Naive thymus-derived CD4-positive, alpha-beta T cell (primary cell): Measurements from ENCODE around the gene AVPI1. TPM values are rescaled to one million over a fixed set of nuclear protein-coding genes. Genes with fewer than 3 reads are reported as not detected.
"Not testable (repeated sequence)": the region's sequence is repeated elsewhere in the genome, so short reads cannot be mapped to it uniquely, and the experiment has no call there.

Experiments
- ATAC-seq: fragments of 150-1000 bp; cut with Tn5 transposase; 2 replicates; pipeline ENCODE4 v1.10.0; 2021; ENCODE audit warnings: mild to moderate bottlenecking, moderate library complexity
- CTCF ChIA-PET: fragments of 350-600 bp; sonication (Branson Sonifier 250); formaldehyde crosslinking; loops from one replicate; lab custom pipeline; 2021; ENCODE audit warnings: antibody characterized with exemption; lab: Charles Lee
- POLR2A ChIA-PET: fragments of 350-600 bp; sonication (Branson Sonifier 250); formaldehyde crosslinking; loops from one replicate; lab custom pipeline; 2021; ENCODE audit warnings: antibody characterized with exemption, inconsistent platforms; lab: Charles Lee
- DNase-seq, 9 donors: peaks; one replicate each; pipeline versions ENCODE4 v3.0.0 to v3.0.0-alpha.2; 2020 to 2022; ENCODE audit warnings: mixed read lengths in 1 of 9
- H3K27ac ChIP-seq: one replicate; pipeline ENCODE4 v1.7.0; 2013; ENCODE audit warnings: mild to moderate bottlenecking, low read depth, low read length, moderate library complexity
- H3K27me3 ChIP-seq, 2 donors: one replicate each; pipeline ENCODE4 v1.7.0; 2013; ENCODE audit warnings: low read length in 2 of 2, mild to moderate bottlenecking in 2 of 2, moderate library complexity in 2 of 2; ENCODE audit not compliant: control insufficient read depth in 2 of 2, insufficient read depth in 2 of 2
- H3K36me3 ChIP-seq, 3 experiments: 1 replicate in 2 of 3; 2 replicates in 1 of 3; pipeline ENCODE4 v1.7.0; 2013; ENCODE audit warnings: low read length in 3 of 3, mild to moderate bottlenecking in 3 of 3, moderate library complexity in 1 of 3; ENCODE audit not compliant: insufficient read depth in 3 of 3, control insufficient read depth in 2 of 3
- H3K4me1 ChIP-seq, 2 donors: one replicate each; pipeline ENCODE4 v1.7.0; 2013; ENCODE audit warnings: low read length in 2 of 2, mild to moderate bottlenecking in 2 of 2, moderate library complexity in 1 of 2; ENCODE audit not compliant: control insufficient read depth in 2 of 2, insufficient read depth in 2 of 2
- H3K4me3 ChIP-seq: 2 replicates; pipeline ENCODE4 v1.7.0; 2013; ENCODE audit warnings: mild to moderate bottlenecking, low read length
- H3K9me3 ChIP-seq, 3 experiments: 1 replicate in 2 of 3; 2 replicates in 1 of 3; pipeline ENCODE4 v1.7.0; 2013; ENCODE audit warnings: low read length in 3 of 3; ENCODE audit not compliant: control insufficient read depth in 2 of 3
- H3K27ac Mint-ChIP-seq, 9 donors: one replicate each; pipeline ENCODE4 v1.8.0; 2020 to 2022; ENCODE audit warnings: mixed read lengths in 9 of 9, mild to moderate bottlenecking in 8 of 9, moderate library complexity in 5 of 9, inconsistent platforms in 2 of 9
- H3K27me3 Mint-ChIP-seq, 5 donors: one replicate each; pipeline ENCODE4 v1.8.0; 2021 to 2022; ENCODE audit warnings: mixed read lengths in 5 of 5, mild to moderate bottlenecking in 1 of 5
- H3K36me3 Mint-ChIP-seq, 5 donors: one replicate each; pipeline ENCODE4 v1.8.0; 2020 to 2022; ENCODE audit warnings: mixed read lengths in 5 of 5, mild to moderate bottlenecking in 3 of 5, inconsistent platforms in 1 of 5
- H3K4me1 Mint-ChIP-seq, 7 donors: one replicate each; pipeline ENCODE4 v1.8.0; 2020 to 2022; ENCODE audit warnings: mixed read lengths in 7 of 7, mild to moderate bottlenecking in 3 of 7, inconsistent platforms in 1 of 7
- H3K4me3 Mint-ChIP-seq, 10 donors: one replicate each; pipeline ENCODE4 v1.8.0; 2020 to 2022; ENCODE audit warnings: mild to moderate bottlenecking in 10 of 10, mixed read lengths in 10 of 10, moderate library complexity in 6 of 10, inconsistent platforms in 2 of 10
- H3K9me3 Mint-ChIP-seq, 11 donors: one replicate each; pipeline ENCODE4 v1.8.0; 2020 to 2022; ENCODE audit warnings: mixed read lengths in 11 of 11, mild to moderate bottlenecking in 4 of 11, inconsistent platforms in 1 of 11, moderate library complexity in 1 of 11
- intact Hi-C, 2 donors: fragments of 100-400 bp; cut with micrococcal nuclease; formaldehyde crosslinking; loops; one replicate each; pipeline ENCODE4 v1.15.1; 2023
- polyA plus RNA-seq, 2 donors: library from polyadenylated mRNA; unstranded; fragments of 300-500 nt; fragmentation: Illumina TruSeq; gene quantifications; one replicate each; pipeline ENCODE4 v1.2.3, GENCODE V29; 2021
- total RNA-seq, 6 experiments: library from RNA in 5 of 6; stranded (reverse) in 5 of 6; gene quantifications; 1 replicate in 5 of 6; 2 replicates in 1 of 6; pipeline ENCODE4 v1.2.3 and lab custom pipeline; 2021 to 2026

The AVPI1 gene
- total and polyA plus RNA-seq, 7 experiments from 2014 or later, result 0.65 to 10.6 (median 2.2) TPM

DNA sequence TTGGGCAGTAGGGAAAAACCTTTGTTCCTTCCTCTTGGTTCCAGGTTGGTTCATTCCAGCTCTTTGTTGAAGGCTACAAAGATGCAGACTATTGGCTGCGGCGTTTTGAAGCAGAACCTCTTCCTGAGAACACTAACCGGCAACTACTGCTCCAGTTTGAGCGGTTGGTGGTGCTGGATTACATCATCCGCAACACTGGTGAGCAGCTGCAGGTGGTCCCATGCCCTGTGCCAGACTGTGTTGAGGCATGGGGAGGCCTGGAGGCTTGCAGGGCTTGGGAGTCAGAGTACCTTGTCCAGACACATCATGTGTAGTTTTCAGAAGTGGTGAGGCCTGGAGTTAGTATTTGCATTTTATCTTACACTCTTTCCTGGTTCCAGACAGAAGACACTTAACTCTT lies 30.3 kb downstream of the AVPI1 start:
- no peaks in the 10 kb centered on the region for H3K9me3 ChIP-seq
- CTCF ChIA-PET, result no interaction called here
- no peaks in the 10 kb centered on the region for H3K9me3 Mint-ChIP-seq
- POLR2A ChIA-PET, result no interaction called here
- no peak overlapping the region for H3K4me3 Mint-ChIP-seq
- peaks cover 0 to 7% (median 0%) of the 10 kb centered on the region in 7 donors for H3K4me1 Mint-ChIP-seq
- peaks cover 7 to 32% (median 19%) of the 10 kb centered on the region in 5 donors for H3K36me3 Mint-ChIP-seq
- no peak for DNase-seq
- intact Hi-C loops, result no loop called here
- no peak overlapping the region for H3K27ac ChIP-seq
- no peak for ATAC-seq
- H3K4me3 ChIP-seq, result no peak overlapping the region
- H3K27ac Mint-ChIP-seq, result peak overlapping the region in 1 of 9 donors; percentile 32
- H3K4me1 ChIP-seq, result no peaks in the 10 kb centered on the region
- peaks cover 0 to 54% (median 6%) of the 10 kb centered on the region in 3 experiments for H3K36me3 ChIP-seq
- no peaks in the 10 kb centered on the region for H3K27me3 ChIP-seq
- no peaks in the 10 kb centered on the region for H3K27me3 Mint-ChIP-seq

DNA sequence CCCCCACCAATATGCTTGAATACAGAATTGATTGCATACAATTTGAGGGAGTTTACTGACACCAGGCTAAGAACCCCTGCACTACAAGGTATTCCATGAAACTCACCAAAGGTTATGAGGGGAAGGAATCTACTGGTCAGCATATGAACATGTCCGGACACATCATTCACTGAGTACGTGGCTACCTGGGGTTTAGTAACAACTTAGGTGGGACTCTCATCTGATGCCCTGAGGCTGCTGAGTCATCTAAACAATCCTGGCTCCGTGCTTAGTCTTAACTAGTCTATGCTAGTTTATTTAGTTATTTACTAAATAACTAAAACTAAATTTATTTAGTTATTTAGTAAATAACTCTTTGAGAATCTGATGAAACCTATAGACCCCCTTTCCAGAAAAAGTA lies 35.3 kb downstream of the AVPI1 start:
- POLR2A ChIA-PET, result no interaction called here
- no peak for ATAC-seq
- Histone ChIP-seq H3K27ac (no peak overlapping the region), H3K4me1 (peaks cover 10 to 12% of the 10 kb centered on the region in 2 donors), H3K27me3 (no peaks in the 10 kb centered on the region), H3K36me3 (peaks cover 0 to 50% (median 6%) of the 10 kb centered on the region in 3 experiments), H3K4me3 (no peak overlapping the region), H3K9me3 (no peaks in the 10 kb centered on the region)
- intact Hi-C loops, result no loop called here
- CTCF ChIA-PET, result no interaction called here
- no peak overlapping the region for H3K27ac Mint-ChIP-seq
- H3K27me3 Mint-ChIP-seq, result no peaks in the 10 kb centered on the region
- peaks cover 8 to 27% (median 18%) of the 10 kb centered on the region in 7 donors for H3K4me1 Mint-ChIP-seq
- no peak for DNase-seq
- H3K4me3 Mint-ChIP-seq, result no peak overlapping the region
- H3K36me3 Mint-ChIP-seq, result peaks cover 4 to 28% (median 14%) of the 10 kb centered on the region in 5 donors
- H3K9me3 Mint-ChIP-seq, result no peaks in the 10 kb centered on the region

DNA sequence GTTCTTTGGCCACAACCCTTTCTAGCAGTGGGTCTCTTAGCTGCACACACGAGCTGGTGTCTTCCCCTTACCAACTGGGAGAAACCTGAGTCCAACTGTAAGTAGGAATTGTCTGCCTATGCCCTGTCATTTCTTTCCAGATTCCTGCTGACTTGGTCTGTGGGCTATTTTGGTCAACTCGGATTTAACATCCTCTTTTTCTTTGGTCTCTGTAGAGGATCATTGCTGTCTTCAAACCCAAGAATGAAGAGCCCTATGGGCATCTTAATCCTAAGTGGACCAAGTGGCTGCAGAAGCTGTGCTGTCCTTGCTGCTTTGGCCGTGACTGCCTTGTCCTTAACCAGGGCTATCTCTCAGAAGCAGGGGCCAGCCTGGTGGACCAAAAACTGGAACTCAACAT lies 36.3 kb downstream of the AVPI1 start:
- Mint-ChIP-seq H3K27me3 (no peaks in the 10 kb centered on the region), H3K9me3 (no peaks in the 10 kb centered on the region), H3K4me3 (no peak overlapping the region), H3K4me1 (peaks cover 8 to 27% (median 19%) of the 10 kb centered on the region in 7 donors), H3K27ac (no peak overlapping the region), H3K36me3 (peaks cover 0 to 22% (median 14%) of the 10 kb centered on the region in 5 donors)
- intact Hi-C loops, result no loop called here
- Histone ChIP-seq H3K27ac (no peak overlapping the region), H3K27me3 (no peaks in the 10 kb centered on the region), H3K4me1 (peaks cover 10 to 12% of the 10 kb centered on the region in 2 donors), H3K9me3 (no peaks in the 10 kb centered on the region), H3K4me3 (no peak overlapping the region), H3K36me3 (peaks cover 0 to 39% (median 6%) of the 10 kb centered on the region in 3 experiments)
- ChIA-PET POLR2A (no interaction called here), CTCF (no interaction called here)
- ATAC-seq (no peak), DNase-seq (no peak)

GRCh38 chr10:97649405-97649750 lies 37.7 kb downstream of the AVPI1 start:
- H3K4me3 ChIP-seq, H3K9me3 Mint-ChIP-seq, H3K27me3 Mint-ChIP-seq, DNase-seq, H3K9me3 ChIP-seq, H3K27ac ChIP-seq, ATAC-seq, H3K27me3 ChIP-seq, POLR2A ChIA-PET: not testable (repeated sequence)
- intact Hi-C loops, result loop anchor here (1.0 kb wide), 1 partner anchor 9 kb away; the partner anchor contains the start of gene PI4K2A (in 2 of the 2)
- Histone ChIP-seq H3K4me1 (peaks cover 10 to 12% of the 10 kb centered on the region in 2 donors), H3K36me3 (peaks cover 0 to 37% (median 10%) of the 10 kb centered on the region in 3 experiments)
- Mint-ChIP-seq H3K4me1 (peaks cover 8 to 27% (median 21%) of the 10 kb centered on the region in 7 donors), H3K36me3 (peaks cover 0 to 32% (median 16%) of the 10 kb centered on the region in 5 donors), H3K4me3 (peak overlapping the region in 2 of 10 donors; percentile 1 to 19), H3K27ac (peak overlapping the region in 4 of 9 donors; percentile 38 to 58 (median 48))
- CTCF ChIA-PET, result interaction anchor here (0.9 kb wide), 1 partner anchor 8 kb away, joined by 3 read pairs; no protein-coding TSS in a partner anchor

DNA sequence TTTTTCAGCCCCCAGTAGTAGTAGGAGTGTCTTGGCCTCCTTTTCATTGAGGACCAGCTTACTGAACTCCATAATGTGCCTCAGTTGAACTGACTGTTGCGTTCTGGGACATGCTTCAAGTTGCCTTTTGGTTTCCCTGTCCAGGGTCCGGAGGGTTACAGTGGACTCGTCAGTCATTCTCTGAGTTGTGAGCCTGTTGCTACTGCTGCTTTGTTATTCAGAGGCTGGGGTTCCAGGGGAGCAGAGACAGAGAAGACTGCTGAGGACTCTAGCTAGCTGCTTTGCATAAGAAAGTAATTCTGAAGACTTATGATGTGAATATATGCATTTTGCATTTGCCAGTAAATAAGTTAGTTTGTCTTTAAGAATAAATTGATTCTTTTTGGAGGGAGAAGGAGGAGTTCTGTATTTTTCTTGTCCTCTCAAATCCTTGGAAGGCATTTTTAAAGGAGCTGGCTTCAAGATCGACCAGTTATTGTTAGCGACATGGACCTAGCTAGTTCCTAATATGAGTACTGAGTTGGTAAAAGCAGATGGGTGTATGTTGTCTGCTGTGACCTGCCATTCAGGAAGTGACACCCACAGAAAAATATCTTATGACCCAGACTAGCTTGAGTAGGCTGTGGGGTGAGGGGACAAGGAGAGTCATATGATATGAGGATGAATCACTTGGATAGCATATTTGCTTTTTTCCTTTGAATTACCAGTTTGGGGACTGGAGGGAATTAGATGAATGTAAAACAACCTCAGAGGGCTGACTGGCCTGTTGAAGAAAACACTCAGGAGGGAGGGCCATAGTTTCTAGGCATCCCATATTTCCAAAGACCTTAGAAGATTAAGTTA lies 38.3 kb downstream of the AVPI1 start:
- no peak overlapping the region for H3K4me3 ChIP-seq
- Mint-ChIP-seq H3K9me3 (no peaks in the 10 kb centered on the region), H3K4me1 (peaks cover 8 to 27% (median 21%) of the 10 kb centered on the region in 7 donors), H3K36me3 (peaks cover 0 to 30% (median 16%) of the 10 kb centered on the region in 5 donors), H3K27me3 (no peaks in the 10 kb centered on the region), H3K4me3 (peak overlapping the region in 4 of 10 donors; percentile 1 to 48 (median 12)), H3K27ac (peak overlapping the region in 6 of 9 donors; percentile 38 to 58 (median 50))
- intact Hi-C loops, result loop anchor here (1.0 kb wide), 1 partner anchor 8 kb away; the partner anchor contains the start of gene PI4K2A (in 2 of the 2)
- ChIA-PET POLR2A (no interaction called here), CTCF (interaction anchor here (0.5 to 0.9 kb wide), 2 partner anchors 8 to 22 kb away, joined by 3 to 6 read pairs; no protein-coding TSS in a partner anchor)
- H3K9me3 ChIP-seq, result no peaks in the 10 kb centered on the region
- peak; percentile 96 for ATAC-seq
- DNase-seq, result peak in 2 of 9 donors; percentile 4 to 40
- H3K4me1 ChIP-seq, result peaks cover 10 to 12% of the 10 kb centered on the region in 2 donors
- no peaks in the 10 kb centered on the region for H3K27me3 ChIP-seq
- H3K27ac ChIP-seq, result no peak overlapping the region
- H3K36me3 ChIP-seq, result peaks cover 0 to 33% (median 11%) of the 10 kb centered on the region in 3 experiments

DNA sequence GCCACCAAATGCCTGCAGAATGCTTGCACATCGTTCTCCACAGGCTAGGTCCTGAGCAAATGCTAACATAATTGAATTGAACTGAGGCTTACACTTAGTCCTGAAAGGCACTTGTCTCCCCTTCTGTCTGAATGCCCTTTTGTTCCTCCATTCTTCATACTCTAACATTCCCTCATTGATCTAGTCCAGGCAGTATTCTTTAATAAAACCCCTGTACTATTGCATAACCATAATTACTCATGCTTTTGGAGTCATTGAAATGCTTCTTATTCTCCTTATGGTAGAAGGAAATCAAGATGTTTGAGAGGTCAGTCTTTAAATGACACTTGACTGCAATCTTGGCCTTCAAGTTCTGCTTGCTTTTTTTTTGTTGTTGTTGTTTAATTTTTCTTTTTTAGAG lies 39.5 kb downstream of the AVPI1 start:
- H3K4me1 Mint-ChIP-seq, result peaks cover 18 to 35% (median 28%) of the 10 kb centered on the region in 7 donors
- H3K4me3 Mint-ChIP-seq, result peak overlapping the region in 1 of 10 donors; percentile 10
- no peak for ATAC-seq
- H3K9me3 Mint-ChIP-seq, result no peaks in the 10 kb centered on the region
- Histone ChIP-seq H3K4me3 (no peak overlapping the region), H3K27me3 (no peaks in the 10 kb centered on the region), H3K27ac (no peak overlapping the region), H3K9me3 (no peaks in the 10 kb centered on the region), H3K36me3 (peaks cover 0 to 22% (median 6%) of the 10 kb centered on the region in 3 experiments), H3K4me1 (peaks cover 10 to 12% of the 10 kb centered on the region in 2 donors)
- H3K27me3 Mint-ChIP-seq, result no peaks in the 10 kb centered on the region
- intact Hi-C loops, result no loop called here
- DNase-seq, result no peak
- peaks cover 0 to 20% (median 13%) of the 10 kb centered on the region in 5 donors for H3K36me3 Mint-ChIP-seq
- H3K27ac Mint-ChIP-seq, result peak overlapping the region in 1 of 9 donors; percentile 2
- CTCF ChIA-PET, result interaction anchor here (0.6 to 0.9 kb wide), 2 partner anchors 54 to 101 kb away, joined by 3 read pairs; no protein-coding TSS in a partner anchor
- POLR2A ChIA-PET, result interaction anchor here (0.5 to 0.9 kb wide), 2 partner anchors 9 to 10 kb away, joined by 3 to 4 read pairs; no protein-coding TSS in a partner anchor
